HepG2 (cell line): ENCODE results near the gene DDRGK1. TPM values are rescaled to one million over a fixed set of nuclear protein-coding genes. Genes with fewer than 3 reads are reported as not detected.

Experiments used
- ASH2L ChIP-seq: fragments of 300-600, 200-600 bp; sonication (generic); IDR thresholded peaks from 2 replicates; pipeline ENCODE4 v1.7.0; 2017; ENCODE audit warnings: low read depth, mild to moderate bottlenecking, moderate library complexity, mixed read lengths, low read length; ENCODE audit not compliant: insufficient read length
- BATF2 ChIP-seq: sonication (generic); formaldehyde crosslinking; IDR thresholded peaks from 2 replicates; pipeline ENCODE4 v1.8.0; 2022; ENCODE audit warnings: mild to moderate bottlenecking, missing genetic modification reagents, moderate library complexity
- KLF12 ChIP-seq: sonication (generic); formaldehyde crosslinking; IDR thresholded peaks from 2 replicates; pipeline ENCODE4 v1.4.0; 2020; ENCODE audit warnings: missing genetic modification reagents, borderline replicate concordance
- MXD4 ChIP-seq: IDR thresholded peaks from 2 replicates; pipeline ENCODE4 v1.6.1; 2016; ENCODE audit warnings: mild to moderate bottlenecking, missing biosample characterization, missing genetic modification reagents
- NFYC ChIP-seq: IDR thresholded peaks from 2 replicates; pipeline ENCODE4 v1.6.1; 2016; ENCODE audit warnings: missing genetic modification reagents, missing compliant biosample characterization
- PBX3 ChIP-seq: sonication (generic); formaldehyde crosslinking; IDR thresholded peaks from 2 replicates; pipeline ENCODE4 v1.8.1; 2023; ENCODE audit warnings: missing genetic modification reagents, inconsistent platforms, borderline replicate concordance
- PREB ChIP-seq: sonication (generic); formaldehyde crosslinking; IDR thresholded peaks from 2 replicates; pipeline ENCODE4 v1.4.0; 2020; ENCODE audit warnings: missing genetic modification reagents
- RELA ChIP-seq: sonication (generic); formaldehyde crosslinking; IDR thresholded peaks from 2 replicates; pipeline ENCODE4 v1.4.0; 2020; ENCODE audit warnings: missing genetic modification reagents
- RFX5 ChIP-seq: IDR thresholded peaks from 2 replicates; pipeline ENCODE4 v1.6.1; 2011; ENCODE audit warnings: low read depth, low read length, improper control_type of control experiment
- RNF219 ChIP-seq: sonication (generic); formaldehyde crosslinking; IDR thresholded peaks from 2 replicates; pipeline ENCODE4 v1.5.0; 2020; ENCODE audit warnings: mild to moderate bottlenecking, missing genetic modification reagents
- SOX5 ChIP-seq: IDR thresholded peaks from 2 replicates; pipeline ENCODE4 v1.6.1; 2016; ENCODE audit warnings: borderline replicate concordance
- STAT6 ChIP-seq: sonication (generic); formaldehyde crosslinking; IDR thresholded peaks from 2 replicates; pipeline ENCODE4 v1.4.0; 2020; ENCODE audit warnings: missing genetic modification reagents, mild to moderate bottlenecking, borderline replicate concordance
- YY1 ChIP-seq: IDR thresholded peaks from 2 replicates; pipeline ENCODE4 v1.6.1; 2011; ENCODE audit warnings: low read length, low read depth, moderate library complexity, mild to moderate bottlenecking; ENCODE audit not compliant: insufficient read depth, insufficient replicate concordance
- ZBTB33 ChIP-seq: sonication (generic); formaldehyde crosslinking; IDR thresholded peaks from 2 replicates; pipeline ENCODE4 v1.4.0; 2020; ENCODE audit warnings: missing genetic modification reagents
- ZMYM2 ChIP-seq: sonication (generic); formaldehyde crosslinking; IDR thresholded peaks from 2 replicates; pipeline ENCODE4 v1.8.0; 2022; ENCODE audit warnings: mild to moderate bottlenecking, missing genetic modification reagents
- ZNF652 ChIP-seq: IDR thresholded peaks from 2 replicates; pipeline ENCODE4 v1.6.1; 2016; ENCODE audit warnings: low read depth, borderline replicate concordance
- ZNF781 ChIP-seq: sonication (generic); formaldehyde crosslinking; IDR thresholded peaks from 2 replicates; pipeline ENCODE4 v1.5.1; 2020; ENCODE audit warnings: borderline replicate concordance, mild to moderate bottlenecking, missing genetic modification reagents; ENCODE audit errors: not compliant biosample characterization
- polyA plus RNA-seq, 8 experiments: library from polyadenylated mRNA; depleted of rRNA in 3 of 8; stranded (reverse) in 7 of 8; unstranded in 1 of 8; fragments of >200 nt; fragmentation: Illumina TruSeq in 4 of 8; extraction: Trizol in 4 of 8; gene quantifications; 2 replicates each; pipeline versions ENCODE4 v1.2.1 to v1.2.3, GENCODE V29; 2011 to 2016; ENCODE audit warnings: low read depth in 4 of 8, missing spikeins in 1 of 8, mixed read lengths in 1 of 8; ENCODE audit not compliant: insufficient read depth in 1 of 8
- total RNA-seq, 5 experiments: library from RNA; depleted of rRNA; stranded (reverse); fragments of >200 nt; fragmentation: Illumina TruSeq; extraction: Trizol; gene quantifications; 2 replicates each; pipeline ENCODE4 v1.2.3, GENCODE V29; 2016; ENCODE audit warnings: low read depth in 1 of 5

The DDRGK1 gene
- total and polyA plus RNA-seq, 2 of the 13 experiments (the other 11 are each of a cell fraction or from before 2014, with no cell fraction given) = 96.7 to 149 TPM

- TF ChIP-seq RNF219 (CRISPR knock-in tag) (no peak), RELA (CRISPR knock-in tag) (peak; percentile 74; the same call in 1 of the 2 replicates), MXD4 (CRISPR knock-in tag) (peak; percentile 92), BATF2 (0 out of 2 replicates have a peak, but pooled peaks have one; percentile 74), YY1 (peak; percentile 82), PBX3 (CRISPR knock-in tag) (no peak), ZMYM2 (CRISPR knock-in tag) (peak; percentile 85; the same call in 1 of the 2 replicates), RFX5 (peak; percentile 99), ZNF652 (no peak; the same call in 1 of the 2 replicates), PREB (CRISPR knock-in tag) (no peak), NFYC (CRISPR knock-in tag) (peak; percentile 22), STAT6 (CRISPR knock-in tag) (peak; percentile 94), ASH2L (peak; percentile 84), KLF12 (CRISPR knock-in tag) (no peak; the same call in 1 of the 2 replicates), ZBTB33 (CRISPR knock-in tag) (peak; percentile 80), SOX5 (CRISPR knock-in tag) (peak; percentile 95), ZNF781 (CRISPR knock-in tag) (peak; percentile 78)
Measured at GRCh38 chr20:3222635-3223600, 18.4 kb upstream of the DDRGK1 start (continued).
